PC-9 (cell line): ENCODE results near the gene PRR14. TPM values are rescaled to one million over a fixed set of nuclear protein-coding genes. Genes with fewer than 3 reads are reported as not detected.

Experiments
- BruUV-seq: library from RNA; stranded (reverse); fragments of 400-500 nt; replicated peaks from 2 replicates; lab custom pipeline; 2021; lab: Mats Ljungman, UMichigan
- CTCF ChIA-PET: fragments of 300-600 bp; sonication (Branson Sonifier 250); formaldehyde crosslinking; loops from one replicate; lab custom pipeline; 2022; ENCODE audit warnings: antibody characterized with exemption; lab: Charles Lee
- POLR2A ChIA-PET: fragments of 300-600 bp; sonication (Branson Sonifier 250); formaldehyde crosslinking; loops from one replicate; lab custom pipeline; 2022; ENCODE audit warnings: antibody characterized with exemption; ENCODE audit not compliant: unreplicated experiment; lab: Charles Lee
- DNase-seq, 2 experiments: peaks; one replicate each; pipeline versions ENCODE4 v3.0.0 to v3.0.0-alpha.2; 2015 to 2022; ENCODE audit warnings: mixed read lengths in 1 of 2
- H2AFZ ChIP-seq: fragments of 200-600 bp; sonication (generic); 2 replicates; pipeline ENCODE4 v1.8.1; 2017; ENCODE audit warnings: antibody characterized with exemption
- H3F3A ChIP-seq: fragments of 200-600 bp; sonication (generic); 2 replicates; pipeline ENCODE4 v1.8.1; 2017; ENCODE audit warnings: antibody characterized with exemption, mild to moderate bottlenecking, low read depth; ENCODE audit not compliant: insufficient read depth
- H3K27ac ChIP-seq: fragments of 200-600 bp; sonication (generic); 2 replicates; pipeline ENCODE4 v1.6.1; 2016; ENCODE audit warnings: mixed run types
- H3K27me3 ChIP-seq: fragments of 200-600 bp; sonication (generic); 2 replicates; pipeline ENCODE4 v1.6.1; 2016; ENCODE audit warnings: low read depth, mixed run types; ENCODE audit not compliant: insufficient read depth
- H3K36me3 ChIP-seq: fragments of 200-600 bp; sonication (generic); 2 replicates; pipeline ENCODE4 v1.6.1; 2016; ENCODE audit warnings: low read depth, mixed run types
- H3K4me1 ChIP-seq: fragments of 200-600 bp; sonication (generic); replicated peaks from 2 replicates; pipeline ENCODE4 v1.6.1; 2016; ENCODE audit warnings: mixed run types; ENCODE audit not compliant: insufficient read depth
- H3K4me2 ChIP-seq: fragments of 200-600 bp; sonication (generic); 2 replicates; pipeline ENCODE4 v1.6.1; 2017; ENCODE audit warnings: mixed run types
- H3K4me3 ChIP-seq: fragments of 200-600 bp; sonication (generic); 2 replicates; pipeline ENCODE4 v1.6.1; 2016; ENCODE audit warnings: mixed run types
- H3K79me2 ChIP-seq: fragments of 200-600 bp; sonication (generic); 2 replicates; pipeline ENCODE4 v1.6.1; 2017; ENCODE audit warnings: low read depth, mixed run types
- H3K9me2 ChIP-seq: fragments of 200-600 bp; sonication (generic); 2 replicates; pipeline ENCODE4 v1.8.1; 2017; ENCODE audit warnings: mild to moderate bottlenecking; ENCODE audit not compliant: insufficient read depth
- H3K9me3 ChIP-seq: fragments of 200-600 bp; sonication (generic); 2 replicates; pipeline ENCODE4 v1.8.1; 2016; ENCODE audit warnings: low read depth; ENCODE audit not compliant: insufficient read depth
- H4K20me1 ChIP-seq: fragments of 200-600 bp; sonication (generic); 2 replicates; pipeline ENCODE4 v1.8.1; 2017; ENCODE audit not compliant: insufficient read depth
- EZH2 ChIP-seq: fragments of 200-600 bp; sonication (generic); IDR thresholded peaks from 2 replicates; pipeline ENCODE4 v1.8.0; 2017; ENCODE audit warnings: antibody characterized with exemption, low read depth
- intact Hi-C: fragments of 100-400 bp; cut with micrococcal nuclease; formaldehyde crosslinking; loops from one replicate; pipeline ENCODE4 v1.10.0; 2022; ENCODE audit not compliant: unreplicated experiment
- total RNA-seq: library from RNA; stranded (reverse); gene quantifications from 2 replicates; pipeline ENCODE4 v1.2.3, GENCODE V29; 2021
- TF ChIP-seq, protein P1 (sequence below): fragments of 200-600 bp; sonication (generic); conservative IDR thresholded peaks from 2 replicates; pipeline ENCODE4 v1.6.1; 2017; ENCODE audit warnings: mixed run types, antibody characterized with exemption, mild to moderate bottlenecking, moderate library complexity

The PRR14 gene
- total RNA-seq, 1 experiment from 2014 or later: 67.3 TPM

DNA sequence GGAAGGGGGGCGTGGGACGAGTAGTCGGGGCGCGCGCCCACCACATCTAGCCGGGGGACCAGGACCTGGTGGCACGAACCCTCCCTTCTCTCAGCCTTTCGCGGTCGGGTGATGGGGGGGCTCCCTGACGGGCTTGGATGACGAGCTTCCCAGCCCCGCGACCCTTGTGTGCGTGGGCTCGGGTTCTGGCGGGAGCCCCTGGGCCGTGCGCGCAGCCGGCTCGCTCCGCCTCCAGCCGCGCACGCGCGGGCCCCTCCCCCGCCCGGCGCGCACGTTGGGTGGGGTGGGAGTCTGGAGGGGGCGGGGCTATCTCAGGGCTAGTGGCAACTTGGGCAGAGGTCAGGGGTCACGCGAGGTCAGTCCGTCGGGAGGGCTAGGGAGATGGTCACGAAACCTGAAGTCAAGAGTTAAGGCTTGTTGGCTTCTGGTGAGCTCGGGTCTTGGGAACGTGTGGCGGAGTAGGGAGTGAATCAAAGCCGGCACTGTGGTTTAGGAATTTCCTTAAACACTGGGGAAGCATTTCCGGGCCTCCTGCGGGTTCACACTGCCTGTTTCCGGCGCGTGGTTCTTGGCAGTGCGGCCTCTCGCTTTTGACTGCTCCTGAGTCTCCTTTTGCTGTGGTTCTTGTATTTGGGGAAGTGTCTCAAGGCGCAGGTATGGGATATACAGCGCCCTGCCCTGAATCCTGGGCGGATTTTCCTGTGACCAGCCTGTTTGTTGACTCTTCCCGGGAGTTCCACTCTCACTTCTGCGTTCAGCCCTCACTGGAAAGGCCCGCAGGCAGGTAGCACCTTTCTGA is 48.3 kb downstream of the PRR14 start, which contains the start of gene SRCAP:
Gene SRCAP, plus strand, starts transcription at position 356 of the 799 bp plus-strand sequence. CDS start 1,654 bp downstream, outside the sequence.
- no peaks in the 10 kb centered on the region for H3K9me2 ChIP-seq
- H3K4me1 ChIP-seq: peaks cover 22% of the 10 kb centered on the region
- H3K36me3 ChIP-seq: peaks cover 24% of the 10 kb centered on the region
- intact Hi-C loops: loop anchor here (1.0 to 2.0 kb wide), 8 partner anchors 14 to 322 kb away; partner anchors contain the start of genes CFAP119, CTF1, FBRS and RNF40
- peaks cover 27% of the 10 kb centered on the region for H3F3A ChIP-seq
- peak within 1 kb of the TSS; percentile 79 for H3K4me2 ChIP-seq
- BruUV-seq: TSS peak; percentile 42
- ChIA-PET CTCF (no interaction called here), POLR2A (interaction anchor here (0.5 kb wide), 1 partner anchor 687 kb away, joined by 5 read pairs; no protein-coding TSS in a partner anchor)
- peak within 1 kb of the TSS; percentile 96 for H3K4me3 ChIP-seq
- H3K27me3 ChIP-seq: no peaks in the 10 kb centered on the region
- H3K9me3 ChIP-seq: no peaks in the 10 kb centered on the region
- peak; percentile 70 to 92 for DNase-seq
- H2AFZ ChIP-seq: peak within 1 kb of the TSS; percentile 82
- peaks cover 34% of the 10 kb centered on the region for H4K20me1 ChIP-seq
- H3K79me2 ChIP-seq: peaks cover 40% of the 10 kb centered on the region
- TF ChIP-seq EZH2: no peak
- TF ChIP-seq, protein P1, sequence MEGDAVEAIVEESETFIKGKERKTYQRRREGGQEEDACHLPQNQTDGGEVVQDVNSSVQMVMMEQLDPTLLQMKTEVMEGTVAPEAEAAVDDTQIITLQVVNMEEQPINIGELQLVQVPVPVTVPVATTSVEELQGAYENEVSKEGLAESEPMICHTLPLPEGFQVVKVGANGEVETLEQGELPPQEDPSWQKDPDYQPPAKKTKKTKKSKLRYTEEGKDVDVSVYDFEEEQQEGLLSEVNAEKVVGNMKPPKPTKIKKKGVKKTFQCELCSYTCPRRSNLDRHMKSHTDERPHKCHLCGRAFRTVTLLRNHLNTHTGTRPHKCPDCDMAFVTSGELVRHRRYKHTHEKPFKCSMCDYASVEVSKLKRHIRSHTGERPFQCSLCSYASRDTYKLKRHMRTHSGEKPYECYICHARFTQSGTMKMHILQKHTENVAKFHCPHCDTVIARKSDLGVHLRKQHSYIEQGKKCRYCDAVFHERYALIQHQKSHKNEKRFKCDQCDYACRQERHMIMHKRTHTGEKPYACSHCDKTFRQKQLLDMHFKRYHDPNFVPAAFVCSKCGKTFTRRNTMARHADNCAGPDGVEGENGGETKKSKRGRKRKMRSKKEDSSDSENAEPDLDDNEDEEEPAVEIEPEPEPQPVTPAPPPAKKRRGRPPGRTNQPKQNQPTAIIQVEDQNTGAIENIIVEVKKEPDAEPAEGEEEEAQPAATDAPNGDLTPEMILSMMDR: no peak
- peak within 1 kb of the TSS; percentile 95 for H3K27ac ChIP-seq

DNA sequence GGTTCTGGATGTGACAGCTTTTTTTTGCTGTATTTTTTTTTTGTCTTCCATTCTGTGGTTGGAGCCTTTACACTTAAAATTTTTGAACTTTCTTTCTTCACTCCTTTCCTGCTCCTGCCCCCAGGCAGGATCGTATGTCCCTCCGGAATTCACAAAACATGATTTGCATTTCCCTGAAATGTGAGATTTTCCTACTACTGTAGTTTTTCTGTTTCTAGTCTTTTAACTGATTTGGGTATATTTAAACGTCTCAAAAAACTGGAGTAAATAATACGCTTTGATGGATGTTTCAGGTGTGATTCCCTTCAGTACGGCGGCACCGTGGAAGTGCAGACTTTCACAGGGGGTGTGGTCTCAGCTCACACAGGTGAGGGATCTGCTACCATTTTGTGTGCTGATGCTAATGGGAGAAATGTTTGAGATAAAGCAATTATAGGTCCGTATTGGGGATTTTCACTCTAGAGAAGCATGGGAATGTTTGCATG is 48.9 kb downstream of the PRR14 start:
- intact Hi-C loops: loop anchor here (2.0 kb wide), 4 partner anchors 13 to 197 kb away; partner anchors contain the start of genes CFAP119, CTF1 and RNF40
- Histone ChIP-seq H2AFZ (no peak overlapping the region), H3F3A (peaks cover 30% of the 10 kb centered on the region), H3K9me3 (no peaks in the 10 kb centered on the region), H3K27ac (peak overlapping the region; percentile 95), H3K4me3 (peak overlapping the region; percentile 96), H4K20me1 (peaks cover 38% of the 10 kb centered on the region), H3K9me2 (no peaks in the 10 kb centered on the region), H3K4me1 (peaks cover 22% of the 10 kb centered on the region), H3K36me3 (peaks cover 30% of the 10 kb centered on the region), H3K79me2 (peaks cover 46% of the 10 kb centered on the region), H3K27me3 (no peaks in the 10 kb centered on the region), H3K4me2 (peak overlapping the region; percentile 79)
- POLR2A ChIA-PET: no interaction called here
- no peak for TF ChIP-seq EZH2
- TF ChIP-seq, protein P1: no peak
- BruUV-seq: no TSS peak
- no peak for DNase-seq
- CTCF ChIA-PET: no interaction called here

DNA sequence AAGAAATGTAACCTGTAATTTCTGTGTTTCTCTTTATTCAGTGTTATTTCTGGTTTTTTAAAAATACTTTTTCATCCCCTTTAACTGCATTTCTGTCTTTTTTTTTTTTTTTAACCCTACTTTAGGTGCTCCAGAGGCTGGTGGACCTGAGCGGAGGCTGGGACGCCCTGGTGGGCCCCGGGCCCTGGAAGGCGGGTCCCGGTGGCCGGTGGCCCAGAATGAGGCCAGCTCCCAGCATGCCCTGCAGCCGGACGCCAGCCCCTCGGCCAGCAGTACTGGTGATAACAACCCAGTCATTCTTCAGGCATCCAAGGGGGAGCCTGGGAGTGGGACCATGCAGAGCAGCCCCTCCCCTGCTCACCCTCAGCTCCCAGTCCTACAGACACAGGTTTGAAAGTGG is 49.7 kb downstream of the PRR14 start:
- no TSS peak for BruUV-seq
- peak overlapping the region; percentile 96; the same call in 1 of the 2 replicates for H3K4me3 ChIP-seq
- POLR2A ChIA-PET: interaction anchor here (0.6 kb wide), 1 partner anchor 87 kb away, joined by 9 read pairs; the partner anchor contains the start of gene ZNF629
- H4K20me1 ChIP-seq: peaks cover 43% of the 10 kb centered on the region
- no peaks in the 10 kb centered on the region for H3K9me3 ChIP-seq
- no peak overlapping the region; the same call in 1 of the 2 replicates for H3K27ac ChIP-seq
- H2AFZ ChIP-seq: no peak overlapping the region
- H3K27me3 ChIP-seq: no peaks in the 10 kb centered on the region
- H3K9me2 ChIP-seq: no peaks in the 10 kb centered on the region
- H3K4me1 ChIP-seq: peaks cover 22% of the 10 kb centered on the region
- CTCF ChIA-PET: no interaction called here
- peak overlapping the region; percentile 79 for H3K4me2 ChIP-seq
- TF ChIP-seq, protein P1: no peak
- TF ChIP-seq EZH2: no peak
- DNase-seq: no peak
- peaks cover 36% of the 10 kb centered on the region for H3F3A ChIP-seq
- intact Hi-C loops: no loop called here
- H3K36me3 ChIP-seq: peaks cover 37% of the 10 kb centered on the region
- peaks cover 50% of the 10 kb centered on the region for H3K79me2 ChIP-seq
